Mucosa of descending colon (tissue), 3 donors: ENCODE measurements around the gene HBS1L. TPM values are rescaled to one million over a fixed set of nuclear protein-coding genes. Genes with fewer than 3 reads are reported as not detected.

ENCODE experiments used
- ATAC-seq: fragments of 200-7000 bp; cut with Tn5 transposase; one replicate; pipeline ENCODE4 v1.9.1; 2020; ENCODE audit warnings: mild to moderate bottlenecking, moderate library complexity
- DNase-seq, 3 donors: peaks; one replicate each; pipeline ENCODE4 v3.0.0-alpha.2; 2020
- H3K36me3 ChIP-seq: fragments of 200-600 bp; one replicate; pipeline ENCODE4 v1.8.0; 2021; ENCODE audit warnings: low read depth, mild to moderate bottlenecking
- H3K4me1 ChIP-seq: fragments of 200-600 bp; one replicate; pipeline ENCODE4 v1.8.0; 2021; ENCODE audit warnings: low read depth, mild to moderate bottlenecking
- H3K4me3 ChIP-seq: fragments of 200-600 bp; one replicate; pipeline ENCODE4 v1.8.0; 2021; ENCODE audit warnings: mild to moderate bottlenecking
- H3K9me3 ChIP-seq: fragments of 200-600 bp; one replicate; pipeline ENCODE4 v1.8.0; 2021; ENCODE audit warnings: mild to moderate bottlenecking
- intact Hi-C, 2 donors: fragments of 100-400 bp; cut with DNase I in 1 of 2; cut with micrococcal nuclease in 1 of 2; formaldehyde crosslinking; loops; one replicate each; pipeline versions ENCODE4 v1.11.0 to v1.11.1; 2022; cut with DNase I, micrococcal nuclease
- long read RNA-seq, 2 donors: library from polyadenylated mRNA; unstranded; transcript quantifications; one replicate each; pipeline ENCODE4 v2.0.0, GENCODE V29; 2019 to 2021
- total RNA-seq, 3 donors: library from RNA; stranded (reverse); fragmentation: NEBNext Ultra II Directional in 2 of 3; extraction: Animal tissue kit (Norgen Biotek cat#: 25700) in 2 of 3; gene quantifications; one replicate each; pipeline versions ENCODE4 v1.2.1 to v1.2.4, GENCODE V29; 2021 to 2023
- TF ChIP-seq, protein P1 (sequence below): fragments of 200-600 bp; IDR thresholded peaks from one replicate; pipeline ENCODE4 v1.8.0; 2022; ENCODE audit warnings: antibody characterized with exemption, mild to moderate bottlenecking
- donor health status: DM: no; HTN: no; CAD: no; lungs with moderate emphysema.
- donor health status: DM: no; HTN: no; CAD: no.
- donor health status: DM: no; HTN: yes; CAD: no.

Gene HBS1L
- 10 to 100 TPM; 43.0 to 68.6 (median 51.3) TPM for total RNA-seq
- long read RNA-seq, donor 1, full-length matches to known transcripts, result 68 of 80 reads
- long read RNA-seq, donor 1, partial matches to known transcripts, result 8 of 80 reads
- long read RNA-seq, donor 1, other reads (novel, unspliced or antisense), result 4 of 80 reads
- long read RNA-seq, donor 2, full-length matches to known transcripts, result 28 of 33 reads
- long read RNA-seq, donor 2, partial matches to known transcripts, result 4 of 33 reads
- long read RNA-seq, donor 2, other reads (novel, unspliced or antisense), result 1 of 33 reads

- H3K36me3 ChIP-seq, result no peaks in the 10 kb centered on the region
- H3K4me3 ChIP-seq, result peak within 1 kb of the TSS; percentile 71
- H3K4me1 ChIP-seq, result peaks cover 7% of the 10 kb centered on the region
- peak; percentile 100 for ATAC-seq
- DNase-seq, result peak; percentile 97 to 98 (median 98)
- no peaks in the 10 kb centered on the region for H3K9me3 ChIP-seq
- TF ChIP-seq, protein P1, sequence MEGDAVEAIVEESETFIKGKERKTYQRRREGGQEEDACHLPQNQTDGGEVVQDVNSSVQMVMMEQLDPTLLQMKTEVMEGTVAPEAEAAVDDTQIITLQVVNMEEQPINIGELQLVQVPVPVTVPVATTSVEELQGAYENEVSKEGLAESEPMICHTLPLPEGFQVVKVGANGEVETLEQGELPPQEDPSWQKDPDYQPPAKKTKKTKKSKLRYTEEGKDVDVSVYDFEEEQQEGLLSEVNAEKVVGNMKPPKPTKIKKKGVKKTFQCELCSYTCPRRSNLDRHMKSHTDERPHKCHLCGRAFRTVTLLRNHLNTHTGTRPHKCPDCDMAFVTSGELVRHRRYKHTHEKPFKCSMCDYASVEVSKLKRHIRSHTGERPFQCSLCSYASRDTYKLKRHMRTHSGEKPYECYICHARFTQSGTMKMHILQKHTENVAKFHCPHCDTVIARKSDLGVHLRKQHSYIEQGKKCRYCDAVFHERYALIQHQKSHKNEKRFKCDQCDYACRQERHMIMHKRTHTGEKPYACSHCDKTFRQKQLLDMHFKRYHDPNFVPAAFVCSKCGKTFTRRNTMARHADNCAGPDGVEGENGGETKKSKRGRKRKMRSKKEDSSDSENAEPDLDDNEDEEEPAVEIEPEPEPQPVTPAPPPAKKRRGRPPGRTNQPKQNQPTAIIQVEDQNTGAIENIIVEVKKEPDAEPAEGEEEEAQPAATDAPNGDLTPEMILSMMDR, result no peak
- intact Hi-C loops, result no loop called here
Measured at GRCh38 chr6:135054569-135055498, at the start of gene HBS1L. Gene HBS1L (minus strand): TSS chr6:135054822. CDS start chr6:135054691, 131 bp downstream.

DNA sequence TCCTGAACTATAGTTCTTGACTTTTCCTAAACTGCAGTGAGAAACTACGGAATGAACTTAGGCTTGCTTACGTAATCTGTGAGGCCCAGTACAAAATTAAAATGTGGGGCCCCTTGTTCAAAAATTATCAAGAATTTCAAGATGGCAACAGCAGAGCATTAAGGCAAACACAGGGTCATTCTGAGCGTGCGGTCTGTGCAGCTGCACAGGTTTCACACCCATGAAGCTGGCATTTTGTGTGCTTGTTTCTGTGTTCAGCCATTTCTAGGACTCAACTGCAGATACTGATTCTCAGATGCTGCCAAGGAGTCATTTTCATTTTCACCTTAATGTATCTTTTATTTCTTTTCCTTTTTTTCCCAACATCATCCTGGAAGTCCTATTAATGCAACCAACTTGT lies 49.6 kb upstream of the HBS1L start:
- no peak overlapping the region for H3K4me3 ChIP-seq
- no peak for ATAC-seq
- H3K9me3 ChIP-seq, result no peaks in the 10 kb centered on the region
- TF ChIP-seq, protein P1, result no peak
- H3K4me1 ChIP-seq, result no peaks in the 10 kb centered on the region
- intact Hi-C loops, result no loop called here
- DNase-seq, result no peak
- no peaks in the 10 kb centered on the region for H3K36me3 ChIP-seq

GRCh38 chr6:135102191-135102590 lies 47.6 kb upstream of the HBS1L start:
- no peak overlapping the region for H3K4me3 ChIP-seq
- intact Hi-C loops, result no loop called here
- no peaks in the 10 kb centered on the region for H3K4me1 ChIP-seq
- DNase-seq (no peak), ATAC-seq (no peak)
- H3K9me3 ChIP-seq, result no peaks in the 10 kb centered on the region
- no peaks in the 10 kb centered on the region for H3K36me3 ChIP-seq
- TF ChIP-seq, protein P1, result no peak

DNA sequence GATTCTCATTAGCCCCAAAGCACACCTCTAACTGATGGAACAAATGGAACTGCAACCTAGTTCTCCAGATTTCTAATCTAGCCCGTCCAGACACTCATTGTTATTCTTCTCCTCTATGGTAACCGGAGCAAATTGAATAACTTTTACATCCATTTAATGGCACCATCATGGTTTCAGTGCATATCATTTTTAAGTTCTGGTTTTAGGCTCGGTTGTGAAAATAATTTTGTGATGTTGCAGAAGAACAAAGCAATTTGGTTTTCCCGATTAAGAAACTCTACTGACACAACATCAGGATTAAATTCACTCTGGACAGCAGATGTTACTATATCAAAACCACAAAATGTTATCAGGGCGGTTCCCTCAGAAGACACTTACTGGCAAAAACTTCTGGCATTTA lies 42.5 kb upstream of the HBS1L start:
- Histone ChIP-seq H3K4me1 (no peaks in the 10 kb centered on the region), H3K4me3 (no peak overlapping the region), H3K9me3 (no peaks in the 10 kb centered on the region), H3K36me3 (no peaks in the 10 kb centered on the region)
- no peak for DNase-seq
- no peak for ATAC-seq
- TF ChIP-seq, protein P1, result no peak
- intact Hi-C loops, result no loop called here

DNA sequence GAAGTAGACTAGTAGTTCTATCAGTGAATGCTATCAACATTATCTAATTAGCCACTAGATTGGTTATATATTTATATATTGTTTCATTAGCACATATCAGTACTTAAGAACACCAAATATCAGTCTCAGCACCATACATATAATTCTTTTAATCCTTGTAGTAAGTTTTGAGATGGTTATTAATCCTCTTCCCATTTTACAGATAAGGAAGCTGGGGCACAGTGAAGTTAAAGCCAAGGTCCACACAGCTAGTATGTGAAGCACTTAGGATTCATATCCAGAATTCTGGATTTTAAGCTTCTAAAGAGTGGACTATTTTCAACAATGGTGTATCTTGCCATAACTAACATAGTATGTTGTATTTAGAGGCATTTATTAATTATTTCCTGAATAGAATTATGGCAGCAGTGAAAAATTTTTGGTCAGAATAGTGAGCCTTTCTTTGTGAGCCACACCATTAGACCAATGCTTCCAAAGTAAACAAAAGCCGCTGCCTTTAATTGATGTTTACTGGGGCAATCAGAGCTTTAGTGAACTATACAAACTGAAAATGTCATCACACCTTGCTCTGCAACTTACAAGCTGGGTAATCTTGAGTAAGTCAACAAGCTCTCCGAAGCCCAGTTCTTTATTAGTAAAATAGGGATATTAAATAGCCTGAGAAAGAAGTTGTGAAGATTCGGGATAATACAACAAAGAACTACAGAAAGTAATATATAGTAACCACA lies 41.9 kb upstream of the HBS1L start:
- no peaks in the 10 kb centered on the region for H3K9me3 ChIP-seq
- intact Hi-C loops, result no loop called here
- ATAC-seq, result no peak
- H3K4me3 ChIP-seq, result no peak overlapping the region
- TF ChIP-seq, protein P1, result no peak
- H3K4me1 ChIP-seq, result no peaks in the 10 kb centered on the region
- no peaks in the 10 kb centered on the region for H3K36me3 ChIP-seq
- no peak for DNase-seq
